Subcutaneous adipose tissue (tissue), 4 donors: Measurements from ENCODE around the gene NEK6. TPM values are rescaled to one million over a fixed set of nuclear protein-coding genes. Genes with fewer than 3 reads are reported as not detected.

Source experiments
- CTCF ChIP-seq: fragments of 450-650 bp; IDR thresholded peaks from one replicate; pipeline ENCODE4 v1.5.1; 2016; ENCODE audit warnings: low read depth, mild to moderate bottlenecking, control low read depth, antibody characterized with exemption, moderate library complexity
- total RNA-seq, 4 donors: library from RNA; depleted of rRNA; stranded (reverse); fragments of >200 nt; gene quantifications; one replicate each; pipeline ENCODE4 v1.1.0, GENCODE V29; 2016

Gene NEK6
- total RNA-seq, 4 donors from 2014 or later = 18.5 to 38.2 (median 27.0) TPM

- no peak for TF ChIP-seq CTCF
These were observed 26.5 kb upstream of the NEK6 start for GRCh38 chr9:124231095-124231737.

- TF ChIP-seq CTCF = no peak
These were observed 19.1 kb upstream of the NEK6 start for GRCh38 chr9:124238546-124239140.

- no peak for TF ChIP-seq CTCF
These were observed 18.3 kb upstream of the NEK6 start for GRCh38 chr9:124239249-124240073.

- no peak for TF ChIP-seq CTCF
These were observed 15.2 kb upstream of the NEK6 start for GRCh38 chr9:124242331-124243194.

- TF ChIP-seq CTCF = no peak
These were observed 9.7 kb upstream of the NEK6 start for GRCh38 chr9:124248066-124248465.

GRCh38 chr9:124248960-124249359 lies 8.8 kb upstream of the NEK6 start:
- TF ChIP-seq CTCF = no peak
